Suprapubic skin (tissue), 4 donors: ENCODE results near the gene API5. TPM values are rescaled to one million over a fixed set of nuclear protein-coding genes. Genes with fewer than 3 reads are reported as not detected.

Experiments used
- DNase-seq, 2 donors: peaks; one replicate each; pipeline ENCODE4 v3.0.0-alpha.2; 2019; ENCODE audit warnings: low spot score in 2 of 2
- H3K27ac ChIP-seq: fragments of 200-600 bp; sonication (generic); one replicate; pipeline ENCODE4 v1.5.1; 2019
- H3K27me3 ChIP-seq: fragments of 200-600 bp; sonication (generic); one replicate; pipeline ENCODE4 v1.5.1; 2019
- H3K36me3 ChIP-seq: fragments of 200-600 bp; sonication (generic); one replicate; pipeline ENCODE4 v1.5.1; 2019
- H3K4me1 ChIP-seq: fragments of 200-600 bp; sonication (generic); one replicate; pipeline ENCODE4 v1.5.1; 2019
- H3K4me3 ChIP-seq: fragments of 200-600 bp; sonication (generic); one replicate; pipeline ENCODE4 v1.5.1; 2019; ENCODE audit warnings: mild to moderate bottlenecking
- H3K9me3 ChIP-seq: fragments of 200-600 bp; sonication (generic); one replicate; pipeline ENCODE4 v1.5.1; 2019
- CTCF ChIP-seq, 2 donors: fragments of 200-600 bp in 1 of 2; fragments of 450-650 bp in 1 of 2; sonication (generic) in 1 of 2; IDR thresholded peaks; one replicate each; pipeline ENCODE4 v1.5.1; 2016 to 2019; ENCODE audit warnings: antibody characterized with exemption in 2 of 2, mild to moderate bottlenecking in 1 of 2, moderate library complexity in 1 of 2
- EP300 ChIP-seq: sonication (generic); formaldehyde crosslinking; IDR thresholded peaks from one replicate; pipeline ENCODE4 v1.6.1; 2017; ENCODE audit warnings: antibody characterized with exemption
- POLR2A ChIP-seq, 2 donors: fragments of 450-650 bp; IDR thresholded peaks; one replicate each; pipeline ENCODE4 v1.6.1; 2017; ENCODE audit warnings: antibody characterized with exemption in 2 of 2, mild to moderate bottlenecking in 2 of 2, moderate library complexity in 2 of 2
- POLR2AphosphoS5 ChIP-seq, 3 donors: sonication (generic); formaldehyde crosslinking; IDR thresholded peaks; one replicate each; pipeline ENCODE4 v1.6.1; 2017; ENCODE audit warnings: antibody characterized with exemption in 3 of 3
- WGBS: methylation state at CpG from one replicate; pipeline ENCODE4 v1.1.5; 2018; 5-methylcytosine and 5-hydroxymethylcytosine counted together
- total RNA-seq, 4 donors: library from RNA; depleted of rRNA; stranded (reverse); fragments of >200 nt; gene quantifications; one replicate each; pipeline ENCODE4 v1.1.0, GENCODE V29; 2016

API5 gene
- total RNA-seq, 4 donors from 2014 or later: 50.1 to 69.7 (median 61.9) TPM

- peaks cover 14% of the 10 kb centered on the region for H3K36me3 ChIP-seq
- H3K27ac ChIP-seq: no peak overlapping the region
- H3K9me3 ChIP-seq: no peaks in the 10 kb centered on the region
- no peak overlapping the region for H3K4me3 ChIP-seq
- 96% methylated on average over 5 of the region's 5 CpGs for WGBS
- DNase-seq: no peak
- H3K27me3 ChIP-seq: no peaks in the 10 kb centered on the region
- no peaks in the 10 kb centered on the region for H3K4me1 ChIP-seq
- TF ChIP-seq EP300: no peak
- no peak for TF ChIP-seq POLR2A (IDR thresholded peaks at IDR 0.05)
- no peak for TF ChIP-seq POLR2AphosphoS5 (IDR thresholded peaks at IDR 0.05)
- no peak for TF ChIP-seq CTCF (IDR thresholded peaks at IDR 0.05)
Measured at GRCh38 chr11:43384393-43384792, 72.6 kb downstream of the API5 start.

GRCh38 chr11:43392713-43393112 lies 80.9 kb downstream of the API5 start:
- over 99% methylated on average over 5 of the region's 5 CpGs for WGBS
- no peak for DNase-seq
- H3K4me3 ChIP-seq: no peak overlapping the region
- H3K9me3 ChIP-seq: no peaks in the 10 kb centered on the region
- H3K27ac ChIP-seq: no peak overlapping the region
- H3K36me3 ChIP-seq: peaks cover 70% of the 10 kb centered on the region
- H3K27me3 ChIP-seq: no peaks in the 10 kb centered on the region
- TF ChIP-seq POLR2A (IDR thresholded peaks at IDR 0.05) (no peak), EP300 (no peak)
- no peaks in the 10 kb centered on the region for H3K4me1 ChIP-seq

GRCh38 chr11:43393765-43394355 lies 82.1 kb downstream of the API5 start:
- H3K4me1 ChIP-seq: no peaks in the 10 kb centered on the region
- 91% methylated on average over 2 of the region's 2 CpGs for WGBS
- H3K4me3 ChIP-seq: no peak overlapping the region
- H3K27me3 ChIP-seq: no peaks in the 10 kb centered on the region
- TF ChIP-seq POLR2A (IDR thresholded peaks at IDR 0.05) (no peak), EP300 (no peak), POLR2AphosphoS5 (IDR thresholded peaks at IDR 0.05) (no peak)
- H3K27ac ChIP-seq: no peak overlapping the region
- DNase-seq: no peak
- peaks cover 81% of the 10 kb centered on the region for H3K36me3 ChIP-seq
- H3K9me3 ChIP-seq: no peaks in the 10 kb centered on the region

Other genes starting within 250 kb of the API5 start
- 100 to 1,000 TPM in 2 of 4 donors, 10 to 100 TPM in 2; 65.8 to 280 (median 106) TPM for gene TTC17, start 46.9 kb downstream of the API5 start, total RNA-seq